HepG2 (cell line): Measurements from ENCODE around the gene BAIAP3. TPM values are rescaled to one million over a fixed set of nuclear protein-coding genes. Genes with fewer than 3 reads are reported as not detected.

Source experiments
- AKNA ChIP-seq: sonication (generic); formaldehyde crosslinking; IDR thresholded peaks from 2 replicates; pipeline ENCODE4 v1.4.0; 2020; ENCODE audit warnings: missing genetic modification reagents, borderline replicate concordance
- ARID5B ChIP-seq: IDR thresholded peaks from 2 replicates; pipeline ENCODE4 v1.4.0; 2020; ENCODE audit warnings: mild to moderate bottlenecking, missing genetic modification reagents
- ETV6 ChIP-seq: sonication (generic); formaldehyde crosslinking; conservative IDR thresholded peaks from 2 replicates; pipeline ENCODE4 v1.4.0; 2020; ENCODE audit warnings: missing genetic modification reagents
- HINFP ChIP-seq: sonication (generic); formaldehyde crosslinking; IDR thresholded peaks from 2 replicates; pipeline ENCODE4 v1.4.0; 2020; ENCODE audit warnings: low read depth, mild to moderate bottlenecking, missing genetic modification reagents
- HMG20B ChIP-seq: conservative IDR thresholded peaks from 2 replicates; pipeline ENCODE4 v1.6.1; 2016; ENCODE audit warnings: missing genetic modification reagents, missing compliant biosample characterization
- MZF1 ChIP-seq: sonication (generic); formaldehyde crosslinking; IDR thresholded peaks from 2 replicates; pipeline ENCODE4 v1.8.1; 2023; ENCODE audit warnings: mild to moderate bottlenecking, missing genetic modification reagents, borderline replicate concordance
- NPAS2 ChIP-seq: sonication (generic); formaldehyde crosslinking; IDR thresholded peaks from 2 replicates; pipeline ENCODE4 v1.8.0; 2022; ENCODE audit warnings: mild to moderate bottlenecking, missing genetic modification reagents, borderline replicate concordance
- NR2C2 ChIP-seq: sonication (generic); formaldehyde crosslinking; IDR thresholded peaks from 2 replicates; pipeline ENCODE4 v1.4.0; 2020; ENCODE audit warnings: missing genetic modification reagents, mild to moderate bottlenecking, moderate library complexity, borderline replicate concordance
- REPIN1 ChIP-seq: sonication (generic); formaldehyde crosslinking; IDR thresholded peaks from 2 replicates; pipeline ENCODE4 v1.8.0; 2022; ENCODE audit warnings: missing genetic modification reagents, low read depth, mild to moderate bottlenecking, borderline replicate concordance
- SRF ChIP-seq: IDR thresholded peaks from 2 replicates; pipeline ENCODE4 v1.6.1; 2011; ENCODE audit warnings: mild to moderate bottlenecking, low read depth, low read length, moderate library complexity
- TRIM22 ChIP-seq: fragments of 450-650 bp; IDR thresholded peaks from 2 replicates; pipeline ENCODE4 v1.6.1; 2017
- ZNF597 ChIP-seq: sonication (generic); formaldehyde crosslinking; IDR thresholded peaks from 2 replicates; pipeline ENCODE4 v1.5.0; 2020; ENCODE audit warnings: missing genetic modification reagents
- polyA plus RNA-seq, 8 experiments: library from polyadenylated mRNA; depleted of rRNA in 3 of 8; stranded (reverse) in 7 of 8; unstranded in 1 of 8; fragments of >200 nt; fragmentation: Illumina TruSeq in 4 of 8; extraction: Trizol in 4 of 8; gene quantifications; 2 replicates each; pipeline versions ENCODE4 v1.2.1 to v1.2.3, GENCODE V29; 2011 to 2016; ENCODE audit warnings: low read depth in 4 of 8, missing spikeins in 1 of 8, mixed read lengths in 1 of 8; ENCODE audit not compliant: insufficient read depth in 1 of 8
- total RNA-seq, 5 experiments: library from RNA; depleted of rRNA; stranded (reverse); fragments of >200 nt; fragmentation: Illumina TruSeq; extraction: Trizol; gene quantifications; 2 replicates each; pipeline ENCODE4 v1.2.3, GENCODE V29; 2016; ENCODE audit warnings: low read depth in 1 of 5

The BAIAP3 gene
- total and polyA plus RNA-seq, 2 of the 13 experiments (the other 11 are each of a cell fraction or from before 2014, with no cell fraction given): 3.2 to 5.7 TPM

GRCh38 chr16:1290860-1291575, 42.4 kb upstream of the BAIAP3 start (continued):
- no peak for TF ChIP-seq ZNF597 (CRISPR knock-in tag)
- no peak for TF ChIP-seq SRF
- TF ChIP-seq HINFP (CRISPR knock-in tag): no peak
- TF ChIP-seq NR2C2 (CRISPR knock-in tag): peak; percentile 49; the same call in 1 of the 2 replicates
- no peak for TF ChIP-seq AKNA (CRISPR knock-in tag)
- no peak for TF ChIP-seq ETV6 (CRISPR knock-in tag)
- TF ChIP-seq HMG20B (CRISPR knock-in tag): no peak
- TF ChIP-seq REPIN1 (CRISPR knock-in tag): 0 out of 2 replicates have a peak, but pooled peaks have one; percentile 21
- peak; percentile 25; the same call in 1 of the 2 replicates for TF ChIP-seq ARID5B (CRISPR knock-in tag)
- TF ChIP-seq MZF1 (CRISPR knock-in tag): no peak
- TF ChIP-seq NPAS2 (CRISPR knock-in tag): no peak
- TF ChIP-seq TRIM22: no peak
